Measurements from ENCODE around the gene SPTBN1.

SPTBN1 gene

GRCh38 chr2:54640834-54641540 lies 184.9 kb downstream of the SPTBN1 start:
- no peaks in the 10 kb centered on the region for H3K27me3 ChIP-seq (ENCODE audit: control insufficient read depth, insufficient read depth, low read length)
- peaks cover 40% of the 10 kb centered on the region for H3K36me3 ChIP-seq (ENCODE audit: control insufficient read depth, insufficient read depth, low read length)
- no peak overlapping the region for H3K4me3 ChIP-seq (ENCODE audit: low read depth, low read length)
- no peaks in the 10 kb centered on the region for H3K9me3 ChIP-seq (ENCODE audit: control insufficient read depth, insufficient read depth, low read length)
- H3K9ac ChIP-seq (ENCODE audit: low read depth, low read length): no peak overlapping the region
- no peaks in the 10 kb centered on the region for H3K4me1 ChIP-seq (ENCODE audit: control insufficient read depth, insufficient read depth, low read length)

- Histone ChIP-seq H3K4me3 (ENCODE audit: low read depth, low read length) (no peak overlapping the region), H3K9me3 (ENCODE audit: control insufficient read depth, insufficient read depth, low read length) (no peaks in the 10 kb centered on the region), H3K27me3 (ENCODE audit: control insufficient read depth, insufficient read depth, low read length) (no peaks in the 10 kb centered on the region), H3K36me3 (ENCODE audit: control insufficient read depth, insufficient read depth, low read length) (peaks cover 50% of the 10 kb centered on the region), H3K9ac (ENCODE audit: low read depth, low read length) (no peak overlapping the region), H3K4me1 (ENCODE audit: control insufficient read depth, insufficient read depth, low read length) (no peaks in the 10 kb centered on the region)
These were observed 185.9 kb downstream of the SPTBN1 start for GRCh38 chr2:54641988-54642387.

- Histone ChIP-seq H3K4me3 (ENCODE audit: low read depth, low read length) (no peak overlapping the region), H3K4me1 (ENCODE audit: control insufficient read depth, insufficient read depth, low read length) (no peaks in the 10 kb centered on the region), H3K36me3 (ENCODE audit: control insufficient read depth, insufficient read depth, low read length) (peaks cover 57% of the 10 kb centered on the region), H3K27me3 (ENCODE audit: control insufficient read depth, insufficient read depth, low read length) (no peaks in the 10 kb centered on the region), H3K9ac (ENCODE audit: low read depth, low read length) (no peak overlapping the region), H3K9me3 (ENCODE audit: control insufficient read depth, insufficient read depth, low read length) (no peaks in the 10 kb centered on the region)
These were observed 186.7 kb downstream of the SPTBN1 start for GRCh38 chr2:54642677-54643430.

- Histone ChIP-seq H3K9me3 (ENCODE audit: control insufficient read depth, insufficient read depth, low read length) (no peaks in the 10 kb centered on the region), H3K4me1 (ENCODE audit: control insufficient read depth, insufficient read depth, low read length) (no peaks in the 10 kb centered on the region), H3K36me3 (ENCODE audit: control insufficient read depth, insufficient read depth, low read length) (peaks cover 57% of the 10 kb centered on the region), H3K9ac (ENCODE audit: low read depth, low read length) (no peak overlapping the region), H3K27me3 (ENCODE audit: control insufficient read depth, insufficient read depth, low read length) (no peaks in the 10 kb centered on the region), H3K4me3 (ENCODE audit: low read depth, low read length) (no peak overlapping the region)
These were observed 188.1 kb downstream of the SPTBN1 start for GRCh38 chr2:54644236-54644635.

GRCh38 chr2:54646170-54646927 lies 190.2 kb downstream of the SPTBN1 start:
- no peak overlapping the region for H3K4me3 ChIP-seq (ENCODE audit: low read depth, low read length)
- no peaks in the 10 kb centered on the region for H3K27me3 ChIP-seq (ENCODE audit: control insufficient read depth, insufficient read depth, low read length)
- H3K4me1 ChIP-seq (ENCODE audit: control insufficient read depth, insufficient read depth, low read length): no peaks in the 10 kb centered on the region
- H3K9ac ChIP-seq (ENCODE audit: low read depth, low read length): no peak overlapping the region
- H3K9me3 ChIP-seq (ENCODE audit: control insufficient read depth, insufficient read depth, low read length): no peaks in the 10 kb centered on the region
- peaks cover 62% of the 10 kb centered on the region for H3K36me3 ChIP-seq (ENCODE audit: control insufficient read depth, insufficient read depth, low read length)

- Histone ChIP-seq H3K4me1 (ENCODE audit: control insufficient read depth, insufficient read depth, low read length) (no peaks in the 10 kb centered on the region), H3K4me3 (ENCODE audit: low read depth, low read length) (no peak overlapping the region), H3K36me3 (ENCODE audit: control insufficient read depth, insufficient read depth, low read length) (peaks cover 55% of the 10 kb centered on the region), H3K27me3 (ENCODE audit: control insufficient read depth, insufficient read depth, low read length) (no peaks in the 10 kb centered on the region), H3K9me3 (ENCODE audit: control insufficient read depth, insufficient read depth, low read length) (no peaks in the 10 kb centered on the region), H3K9ac (ENCODE audit: low read depth, low read length) (no peak overlapping the region)
These were observed 192.1 kb downstream of the SPTBN1 start for GRCh38 chr2:54648256-54648655.

- Histone ChIP-seq H3K4me1 (ENCODE audit: control insufficient read depth, insufficient read depth, low read length) (no peaks in the 10 kb centered on the region), H3K36me3 (ENCODE audit: control insufficient read depth, insufficient read depth, low read length) (peaks cover 61% of the 10 kb centered on the region), H3K27me3 (ENCODE audit: control insufficient read depth, insufficient read depth, low read length) (no peaks in the 10 kb centered on the region), H3K9ac (ENCODE audit: low read depth, low read length) (no peak overlapping the region), H3K9me3 (ENCODE audit: control insufficient read depth, insufficient read depth, low read length) (no peaks in the 10 kb centered on the region), H3K4me3 (ENCODE audit: low read depth, low read length) (no peak overlapping the region)
These were observed 193.1 kb downstream of the SPTBN1 start for GRCh38 chr2:54649191-54649590.

- H3K36me3 ChIP-seq (ENCODE audit: control insufficient read depth, insufficient read depth, low read length): peaks cover 60% of the 10 kb centered on the region
- H3K27me3 ChIP-seq (ENCODE audit: control insufficient read depth, insufficient read depth, low read length): no peaks in the 10 kb centered on the region
- no peak overlapping the region for H3K4me3 ChIP-seq (ENCODE audit: low read depth, low read length)
- H3K9ac ChIP-seq (ENCODE audit: low read depth, low read length): no peak overlapping the region
- no peaks in the 10 kb centered on the region for H3K4me1 ChIP-seq (ENCODE audit: control insufficient read depth, insufficient read depth, low read length)
- H3K9me3 ChIP-seq (ENCODE audit: control insufficient read depth, insufficient read depth, low read length): no peaks in the 10 kb centered on the region
These were observed 193.5 kb downstream of the SPTBN1 start for GRCh38 chr2:54649633-54650032.

GRCh38 chr2:54650612-54651011 lies 194.5 kb downstream of the SPTBN1 start:
- Histone ChIP-seq H3K9me3 (ENCODE audit: control insufficient read depth, insufficient read depth, low read length) (no peaks in the 10 kb centered on the region), H3K4me1 (ENCODE audit: control insufficient read depth, insufficient read depth, low read length) (no peaks in the 10 kb centered on the region), H3K4me3 (ENCODE audit: low read depth, low read length) (no peak overlapping the region), H3K9ac (ENCODE audit: low read depth, low read length) (no peak overlapping the region), H3K27me3 (ENCODE audit: control insufficient read depth, insufficient read depth, low read length) (no peaks in the 10 kb centered on the region), H3K36me3 (ENCODE audit: control insufficient read depth, insufficient read depth, low read length) (peaks cover 61% of the 10 kb centered on the region)

- Histone ChIP-seq H3K9me3 (ENCODE audit: control insufficient read depth, insufficient read depth, low read length) (no peaks in the 10 kb centered on the region), H3K9ac (ENCODE audit: low read depth, low read length) (no peak overlapping the region), H3K4me1 (ENCODE audit: control insufficient read depth, insufficient read depth, low read length) (no peaks in the 10 kb centered on the region), H3K27me3 (ENCODE audit: control insufficient read depth, insufficient read depth, low read length) (no peaks in the 10 kb centered on the region), H3K36me3 (ENCODE audit: control insufficient read depth, insufficient read depth, low read length) (peaks cover 58% of the 10 kb centered on the region), H3K4me3 (ENCODE audit: low read depth, low read length) (no peak overlapping the region)
These were observed 195.2 kb downstream of the SPTBN1 start for GRCh38 chr2:54651291-54651690.

GRCh38 chr2:54652540-54652939 lies 196.4 kb downstream of the SPTBN1 start:
- H3K4me3 ChIP-seq (ENCODE audit: low read depth, low read length): no peak overlapping the region
- H3K36me3 ChIP-seq (ENCODE audit: control insufficient read depth, insufficient read depth, low read length): peaks cover 50% of the 10 kb centered on the region
- H3K9ac ChIP-seq (ENCODE audit: low read depth, low read length): no peak overlapping the region
- H3K27me3 ChIP-seq (ENCODE audit: control insufficient read depth, insufficient read depth, low read length): no peaks in the 10 kb centered on the region
- no peaks in the 10 kb centered on the region for H3K9me3 ChIP-seq (ENCODE audit: control insufficient read depth, insufficient read depth, low read length)
- no peaks in the 10 kb centered on the region for H3K4me1 ChIP-seq (ENCODE audit: control insufficient read depth, insufficient read depth, low read length)
